PC-9 (cell line): Measurements from ENCODE around the gene ARHGAP10.

Experiments used
- EZH2 ChIP-seq: fragments of 200-600 bp; sonication (generic); IDR thresholded peaks from 2 replicates; pipeline ENCODE4 v1.8.0; 2017; ENCODE audit warnings: antibody characterized with exemption, low read depth
- TF ChIP-seq, protein P1 (sequence below): fragments of 200-600 bp; sonication (generic); conservative IDR thresholded peaks from 2 replicates; pipeline ENCODE4 v1.6.1; 2017; ENCODE audit warnings: mixed run types, antibody characterized with exemption, mild to moderate bottlenecking, moderate library complexity

DNA sequence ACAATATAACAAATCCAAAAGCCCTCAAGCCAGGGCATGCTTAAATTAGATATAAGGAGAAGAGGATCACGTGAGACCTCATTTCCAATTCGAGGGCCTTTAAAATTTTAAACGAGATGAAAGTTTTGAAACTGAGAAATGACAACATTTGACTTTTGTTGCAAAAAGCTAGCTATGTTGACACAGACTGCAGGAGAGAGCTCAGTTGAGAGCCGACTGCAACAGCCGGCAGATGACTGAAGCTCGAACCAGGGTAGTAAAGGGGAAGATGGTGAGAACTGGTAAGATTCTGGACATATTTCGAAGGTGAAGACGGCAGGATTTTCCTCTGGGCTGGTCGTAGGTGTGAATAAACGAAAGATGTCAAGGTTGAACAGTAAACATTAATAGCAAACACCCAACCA, 48.7 kb upstream of the ARHGAP10 start:
- TF ChIP-seq, protein P1, sequence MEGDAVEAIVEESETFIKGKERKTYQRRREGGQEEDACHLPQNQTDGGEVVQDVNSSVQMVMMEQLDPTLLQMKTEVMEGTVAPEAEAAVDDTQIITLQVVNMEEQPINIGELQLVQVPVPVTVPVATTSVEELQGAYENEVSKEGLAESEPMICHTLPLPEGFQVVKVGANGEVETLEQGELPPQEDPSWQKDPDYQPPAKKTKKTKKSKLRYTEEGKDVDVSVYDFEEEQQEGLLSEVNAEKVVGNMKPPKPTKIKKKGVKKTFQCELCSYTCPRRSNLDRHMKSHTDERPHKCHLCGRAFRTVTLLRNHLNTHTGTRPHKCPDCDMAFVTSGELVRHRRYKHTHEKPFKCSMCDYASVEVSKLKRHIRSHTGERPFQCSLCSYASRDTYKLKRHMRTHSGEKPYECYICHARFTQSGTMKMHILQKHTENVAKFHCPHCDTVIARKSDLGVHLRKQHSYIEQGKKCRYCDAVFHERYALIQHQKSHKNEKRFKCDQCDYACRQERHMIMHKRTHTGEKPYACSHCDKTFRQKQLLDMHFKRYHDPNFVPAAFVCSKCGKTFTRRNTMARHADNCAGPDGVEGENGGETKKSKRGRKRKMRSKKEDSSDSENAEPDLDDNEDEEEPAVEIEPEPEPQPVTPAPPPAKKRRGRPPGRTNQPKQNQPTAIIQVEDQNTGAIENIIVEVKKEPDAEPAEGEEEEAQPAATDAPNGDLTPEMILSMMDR, result no peak
- TF ChIP-seq EZH2, result no peak
